HepG2 (cell line): ENCODE measurements around the gene UCHL3. TPM values are rescaled to one million over a fixed set of nuclear protein-coding genes. Genes with fewer than 3 reads are reported as not detected.

Source experiments
- AGO1 ChIP-seq: fragments of 200-400 bp; formaldehyde crosslinking; IDR thresholded peaks from 2 replicates; pipeline ENCODE4 v1.6.1; 2017; ENCODE audit warnings: mild to moderate bottlenecking, low read depth, low read length, moderate library complexity; ENCODE audit not compliant: poor library complexity, severe bottlenecking
- FOXA3 ChIP-seq: IDR thresholded peaks from 2 replicates; pipeline ENCODE4 v1.6.1; 2016; ENCODE audit warnings: missing genetic modification reagents, missing compliant biosample characterization
- IRF2 ChIP-seq: IDR thresholded peaks from 2 replicates; pipeline ENCODE4 v1.6.1; 2018; ENCODE audit warnings: missing genetic modification reagents, missing compliant biosample characterization
- KLF12 ChIP-seq: sonication (generic); formaldehyde crosslinking; IDR thresholded peaks from 2 replicates; pipeline ENCODE4 v1.4.0; 2020; ENCODE audit warnings: missing genetic modification reagents, borderline replicate concordance
- MBD4 ChIP-seq: IDR thresholded peaks from 2 replicates; pipeline ENCODE4 v1.6.1; 2012; ENCODE audit warnings: low read length, inconsistent platforms, borderline replicate concordance
- RNF219 ChIP-seq: sonication (generic); formaldehyde crosslinking; IDR thresholded peaks from 2 replicates; pipeline ENCODE4 v1.5.0; 2020; ENCODE audit warnings: mild to moderate bottlenecking, missing genetic modification reagents
- SIN3A ChIP-seq: IDR thresholded peaks from 2 replicates; pipeline ENCODE4 v1.6.1; 2011; ENCODE audit warnings: low read depth, mild to moderate bottlenecking, control low read depth, low read length, borderline replicate concordance
- SNAPC5 ChIP-seq: sonication (generic); formaldehyde crosslinking; IDR thresholded peaks from 2 replicates; pipeline ENCODE4 v1.8.1; 2023; ENCODE audit warnings: mild to moderate bottlenecking, missing genetic modification reagents, borderline replicate concordance
- ZNF296 ChIP-seq: sonication (generic); formaldehyde crosslinking; conservative IDR thresholded peaks from 2 replicates; pipeline ENCODE4 v1.5.0; 2020; ENCODE audit warnings: mild to moderate bottlenecking, missing genetic modification reagents
- ZNF335 ChIP-seq: sonication (generic); formaldehyde crosslinking; IDR thresholded peaks from 2 replicates; pipeline ENCODE4 v1.4.0; 2020; ENCODE audit warnings: missing genetic modification reagents
- ZNF383 ChIP-seq: sonication (generic); formaldehyde crosslinking; IDR thresholded peaks from 2 replicates; pipeline ENCODE4 v1.4.0; 2020; ENCODE audit warnings: missing genetic modification reagents, mild to moderate bottlenecking, borderline replicate concordance
- ZNF441 ChIP-seq: sonication (generic); formaldehyde crosslinking; IDR thresholded peaks from 2 replicates; pipeline ENCODE4 v1.7.0; 2021; ENCODE audit warnings: missing genetic modification reagents, borderline replicate concordance
- ZNF746 ChIP-seq: sonication (generic); formaldehyde crosslinking; IDR thresholded peaks from 2 replicates; pipeline ENCODE4 v1.8.0; 2022; ENCODE audit warnings: mild to moderate bottlenecking, missing genetic modification reagents
- ZNF747 ChIP-seq: sonication (generic); formaldehyde crosslinking; IDR thresholded peaks from 2 replicates; pipeline ENCODE4 v1.8.1; 2023; ENCODE audit warnings: missing genetic modification reagents, mild to moderate bottlenecking, borderline replicate concordance
- ZNF768 ChIP-seq: sonication (generic); formaldehyde crosslinking; IDR thresholded peaks from 2 replicates; pipeline ENCODE4 v1.4.0; 2020; ENCODE audit warnings: missing genetic modification reagents
- polyA plus RNA-seq, 8 experiments: library from polyadenylated mRNA; depleted of rRNA in 3 of 8; stranded (reverse) in 7 of 8; unstranded in 1 of 8; fragments of >200 nt; fragmentation: Illumina TruSeq in 4 of 8; extraction: Trizol in 4 of 8; gene quantifications; 2 replicates each; pipeline versions ENCODE4 v1.2.1 to v1.2.3, GENCODE V29; 2011 to 2016; ENCODE audit warnings: low read depth in 4 of 8, missing spikeins in 1 of 8, mixed read lengths in 1 of 8; ENCODE audit not compliant: insufficient read depth in 1 of 8
- total RNA-seq, 5 experiments: library from RNA; depleted of rRNA; stranded (reverse); fragments of >200 nt; fragmentation: Illumina TruSeq; extraction: Trizol; gene quantifications; 2 replicates each; pipeline ENCODE4 v1.2.3, GENCODE V29; 2016; ENCODE audit warnings: low read depth in 1 of 5
- TF ChIP-seq, protein P1 (sequence below), 2 experiments: sonication (generic) in 1 of 2; formaldehyde crosslinking in 1 of 2; IDR thresholded peaks; 2 replicates each; pipeline versions ENCODE4 v1.6.1 to v1.9.0; 2014 to 2022; ENCODE audit warnings: antibody characterized with exemption in 1 of 2, borderline replicate concordance in 1 of 2, inconsistent platforms in 1 of 2, low read depth in 1 of 2, missing genetic modification reagents in 1 of 2
- TF ChIP-seq, protein P2 (sequence below): sonication (generic); formaldehyde crosslinking; IDR thresholded peaks from 2 replicates; pipeline ENCODE4 v1.4.0; 2020; ENCODE audit warnings: mild to moderate bottlenecking, missing genetic modification reagents
- TF ChIP-seq, protein P3 (sequence below): sonication (generic); formaldehyde crosslinking; IDR thresholded peaks from 2 replicates; pipeline ENCODE4 v1.4.0; 2020; ENCODE audit warnings: missing genetic modification reagents

Gene UCHL3
- total and polyA plus RNA-seq, 2 of the 13 experiments (the other 11 are each of a cell fraction or from before 2014, with no cell fraction given): 36.2 to 93.3 TPM

DNA sequence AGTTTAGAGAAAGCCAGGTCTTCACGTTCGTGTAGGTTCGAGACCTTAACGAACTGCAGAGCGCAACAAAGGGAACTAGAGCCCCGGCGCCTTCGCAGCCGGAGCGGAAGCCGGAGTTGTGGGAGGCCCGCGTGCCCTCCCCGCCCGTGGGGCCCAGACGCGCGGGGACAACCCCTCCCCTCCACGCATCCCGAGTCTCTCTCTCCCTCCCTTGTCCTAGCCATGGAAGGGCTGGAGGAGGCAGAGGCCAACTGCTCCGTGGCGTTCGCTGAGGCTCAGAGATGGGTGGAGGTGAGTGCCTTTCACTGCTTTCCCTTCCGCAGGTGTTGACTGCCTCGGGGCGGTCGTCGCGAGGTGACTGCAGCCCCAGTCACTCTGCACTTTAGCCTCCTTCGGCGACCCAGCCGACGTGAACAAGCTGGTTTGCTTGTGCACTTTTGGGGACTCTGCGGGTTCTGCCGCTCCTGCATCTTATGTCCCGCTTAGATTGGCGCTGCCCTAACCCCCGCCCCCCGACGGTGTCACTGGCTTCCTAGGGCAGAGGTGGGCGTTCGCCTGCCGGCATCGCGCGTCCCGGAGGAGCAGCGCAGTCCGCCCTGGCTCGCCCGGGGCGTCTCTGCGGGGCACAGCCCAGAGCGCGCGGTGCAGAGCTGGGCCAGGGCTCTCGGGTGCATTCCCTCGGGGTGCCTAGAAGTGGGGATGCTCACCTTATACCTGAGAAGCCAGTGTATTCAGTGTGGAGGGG lies 87.0 kb downstream of the UCHL3 start (continued):
- TF ChIP-seq, protein P1, sequence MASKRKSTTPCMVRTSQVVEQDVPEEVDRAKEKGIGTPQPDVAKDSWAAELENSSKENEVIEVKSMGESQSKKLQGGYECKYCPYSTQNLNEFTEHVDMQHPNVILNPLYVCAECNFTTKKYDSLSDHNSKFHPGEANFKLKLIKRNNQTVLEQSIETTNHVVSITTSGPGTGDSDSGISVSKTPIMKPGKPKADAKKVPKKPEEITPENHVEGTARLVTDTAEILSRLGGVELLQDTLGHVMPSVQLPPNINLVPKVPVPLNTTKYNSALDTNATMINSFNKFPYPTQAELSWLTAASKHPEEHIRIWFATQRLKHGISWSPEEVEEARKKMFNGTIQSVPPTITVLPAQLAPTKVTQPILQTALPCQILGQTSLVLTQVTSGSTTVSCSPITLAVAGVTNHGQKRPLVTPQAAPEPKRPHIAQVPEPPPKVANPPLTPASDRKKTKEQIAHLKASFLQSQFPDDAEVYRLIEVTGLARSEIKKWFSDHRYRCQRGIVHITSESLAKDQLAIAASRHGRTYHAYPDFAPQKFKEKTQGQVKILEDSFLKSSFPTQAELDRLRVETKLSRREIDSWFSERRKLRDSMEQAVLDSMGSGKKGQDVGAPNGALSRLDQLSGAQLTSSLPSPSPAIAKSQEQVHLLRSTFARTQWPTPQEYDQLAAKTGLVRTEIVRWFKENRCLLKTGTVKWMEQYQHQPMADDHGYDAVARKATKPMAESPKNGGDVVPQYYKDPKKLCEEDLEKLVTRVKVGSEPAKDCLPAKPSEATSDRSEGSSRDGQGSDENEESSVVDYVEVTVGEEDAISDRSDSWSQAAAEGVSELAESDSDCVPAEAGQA (IDR thresholded peaks at IDR 0.05; ENCODE audit: low read depth): no peak
- TF ChIP-seq, protein P1 (CRISPR knock-in tag; IDR thresholded peaks at IDR 0.05; ENCODE audit: borderline replicate concordance): no peak
- TF ChIP-seq, protein P2, sequence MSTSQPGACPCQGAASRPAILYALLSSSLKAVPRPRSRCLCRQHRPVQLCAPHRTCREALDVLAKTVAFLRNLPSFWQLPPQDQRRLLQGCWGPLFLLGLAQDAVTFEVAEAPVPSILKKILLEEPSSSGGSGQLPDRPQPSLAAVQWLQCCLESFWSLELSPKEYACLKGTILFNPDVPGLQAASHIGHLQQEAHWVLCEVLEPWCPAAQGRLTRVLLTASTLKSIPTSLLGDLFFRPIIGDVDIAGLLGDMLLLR (CRISPR knock-in tag): no peak
- TF ChIP-seq, protein P3, sequence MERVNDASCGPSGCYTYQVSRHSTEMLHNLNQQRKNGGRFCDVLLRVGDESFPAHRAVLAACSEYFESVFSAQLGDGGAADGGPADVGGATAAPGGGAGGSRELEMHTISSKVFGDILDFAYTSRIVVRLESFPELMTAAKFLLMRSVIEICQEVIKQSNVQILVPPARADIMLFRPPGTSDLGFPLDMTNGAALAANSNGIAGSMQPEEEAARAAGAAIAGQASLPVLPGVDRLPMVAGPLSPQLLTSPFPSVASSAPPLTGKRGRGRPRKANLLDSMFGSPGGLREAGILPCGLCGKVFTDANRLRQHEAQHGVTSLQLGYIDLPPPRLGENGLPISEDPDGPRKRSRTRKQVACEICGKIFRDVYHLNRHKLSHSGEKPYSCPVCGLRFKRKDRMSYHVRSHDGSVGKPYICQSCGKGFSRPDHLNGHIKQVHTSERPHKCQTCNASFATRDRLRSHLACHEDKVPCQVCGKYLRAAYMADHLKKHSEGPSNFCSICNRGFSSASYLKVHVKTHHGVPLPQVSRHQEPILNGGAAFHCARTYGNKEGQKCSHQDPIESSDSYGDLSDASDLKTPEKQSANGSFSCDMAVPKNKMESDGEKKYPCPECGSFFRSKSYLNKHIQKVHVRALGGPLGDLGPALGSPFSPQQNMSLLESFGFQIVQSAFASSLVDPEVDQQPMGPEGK (CRISPR knock-in tag): no peak; the same call in 1 of the 2 replicates
- peak; percentile 23 for TF ChIP-seq AGO1
- TF ChIP-seq FOXA3 (CRISPR knock-in tag): peak; percentile 12; the same call in 1 of the 2 replicates
- no peak for TF ChIP-seq ZNF296 (CRISPR knock-in tag)
- no peak for TF ChIP-seq SNAPC5 (CRISPR knock-in tag)
- no peak for TF ChIP-seq ZNF335 (CRISPR knock-in tag)
- TF ChIP-seq KLF12 (CRISPR knock-in tag): no peak
- peak; percentile 69; the same call in 1 of the 2 replicates for TF ChIP-seq ZNF747 (CRISPR knock-in tag)
- TF ChIP-seq ZNF768 (CRISPR knock-in tag): no peak
- TF ChIP-seq IRF2 (CRISPR knock-in tag): 0 out of 2 replicates have a peak, but pooled peaks have one; percentile 24
- no peak for TF ChIP-seq ZNF746 (CRISPR knock-in tag)
- TF ChIP-seq MBD4: no peak
- no peak for TF ChIP-seq RNF219 (CRISPR knock-in tag)
- no peak for TF ChIP-seq SIN3A
- TF ChIP-seq ZNF383: no peak
- TF ChIP-seq ZNF441 (CRISPR knock-in tag): no peak
